PC-3 (cell line): ENCODE results near the gene ITPRIP.

Experiments
- CTCF ChIP-seq: fragments of 300-600 bp; sonication (generic); conservative IDR thresholded peaks from 2 replicates; pipeline ENCODE4 v1.5.1; 2017; ENCODE audit warnings: antibody characterized with exemption, low read depth, mild to moderate bottlenecking, low read length
- EZH2 ChIP-seq: fragments of 300-600 bp; sonication (generic); IDR thresholded peaks from one replicate; pipeline ENCODE4 v1.6.1; 2017; ENCODE audit warnings: antibody characterized with exemption, mild to moderate bottlenecking, low read length; ENCODE audit not compliant: unreplicated experiment
- EZH2phosphoT487 ChIP-seq: fragments of 300-600 bp; sonication (generic); IDR thresholded peaks from 2 replicates; pipeline ENCODE4 v1.6.1; 2018; ENCODE audit warnings: mild to moderate bottlenecking, antibody characterized with exemption, low read length, borderline replicate concordance

- no peak for TF ChIP-seq CTCF
- TF ChIP-seq EZH2: no peak
- no peak for TF ChIP-seq EZH2phosphoT487
These were observed 51.3 kb downstream of the ITPRIP start for GRCh38 chr10:104286939-104287338.
